Middle frontal gyrus (tissue), 1 donor: ENCODE results near the gene LPIN1.

Experiments
- DNase-seq: peaks from one replicate; pipeline ENCODE4 v3.0.0-alpha.2; 2015; ENCODE audit warnings: low spot score; ENCODE audit errors: extremely low spot score

LPIN1 gene

DNA sequence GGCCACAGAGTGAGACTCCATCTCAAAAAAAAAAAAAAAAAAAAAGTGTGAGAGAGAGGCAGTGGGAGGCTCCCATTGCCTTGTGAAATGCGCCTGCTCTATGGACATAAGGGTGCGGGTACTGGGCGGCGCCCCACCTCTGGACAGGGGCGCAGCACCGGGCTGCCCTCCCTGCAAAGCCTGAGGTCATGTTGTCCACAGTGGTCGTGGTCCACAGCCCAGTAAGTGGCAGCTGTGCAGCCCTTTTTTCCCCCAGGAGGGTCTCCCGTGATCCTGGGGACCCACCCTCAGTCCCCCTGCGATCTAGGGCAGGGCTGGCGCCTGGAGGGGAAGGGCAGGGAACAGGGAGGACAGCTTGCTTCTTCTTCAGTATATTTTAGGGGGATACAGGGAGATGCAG is 37.8 kb downstream of the LPIN1 start:
- no peak for DNase-seq

DNA sequence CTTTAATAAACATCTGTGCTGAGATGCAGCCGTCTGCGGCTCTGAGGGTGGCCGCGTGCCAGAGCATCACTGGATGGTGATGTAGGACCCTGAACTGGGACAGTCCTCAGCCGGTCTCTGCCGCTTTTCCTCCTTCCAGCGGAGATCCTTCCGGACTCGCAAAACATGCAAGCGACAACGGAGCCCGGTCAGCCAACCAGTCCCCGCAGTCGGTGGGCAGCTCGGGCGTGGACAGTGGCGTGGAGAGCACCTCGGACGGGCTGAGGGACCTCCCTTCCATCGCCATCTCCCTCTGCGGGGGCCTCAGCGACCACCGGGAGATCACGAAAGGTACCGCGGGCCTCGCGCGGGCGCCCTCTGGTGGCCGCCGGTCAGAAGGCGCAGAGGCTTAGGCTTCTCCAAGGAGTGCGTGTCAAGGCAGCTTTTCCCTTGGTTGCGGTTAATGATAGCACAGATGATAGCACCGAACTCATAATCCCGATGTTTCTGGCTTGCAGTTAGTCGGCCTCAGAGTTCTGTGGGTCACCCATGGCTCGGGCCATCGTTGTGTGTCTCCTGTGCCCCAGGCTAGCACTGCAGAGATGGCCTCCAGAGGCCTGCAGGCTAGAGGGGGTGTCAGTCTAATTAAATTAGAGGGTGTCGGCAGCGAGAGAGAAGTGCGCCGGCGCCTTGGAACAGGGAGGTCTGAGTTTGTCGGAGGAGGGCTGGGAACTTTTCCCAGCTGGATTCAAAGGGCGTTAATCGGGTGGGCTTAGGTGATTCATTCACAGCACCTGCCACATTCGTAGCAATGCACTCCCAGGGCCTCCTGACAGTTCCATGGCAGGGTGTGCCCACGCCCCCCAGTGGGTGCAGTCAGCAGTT is 38.5 kb downstream of the LPIN1 start:
- DNase-seq: no peak

DNA sequence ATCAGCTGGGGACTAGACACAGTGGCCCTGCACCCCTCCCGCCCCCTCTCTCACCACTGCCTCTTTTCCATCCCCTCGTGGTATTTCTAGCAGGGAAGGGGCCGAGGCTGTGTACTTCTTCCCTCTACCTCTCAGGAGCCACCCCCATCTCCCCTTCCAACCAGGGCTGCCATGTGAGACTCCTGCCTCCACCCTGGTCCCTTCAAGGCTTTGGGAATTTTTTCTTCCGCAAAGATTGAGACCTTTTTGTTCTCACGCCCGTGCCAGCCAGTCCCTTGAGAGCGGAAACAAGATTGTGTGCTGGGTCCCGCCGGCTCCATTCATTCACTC is 39.1 kb downstream of the LPIN1 start:
- DNase-seq: no peak

DNA sequence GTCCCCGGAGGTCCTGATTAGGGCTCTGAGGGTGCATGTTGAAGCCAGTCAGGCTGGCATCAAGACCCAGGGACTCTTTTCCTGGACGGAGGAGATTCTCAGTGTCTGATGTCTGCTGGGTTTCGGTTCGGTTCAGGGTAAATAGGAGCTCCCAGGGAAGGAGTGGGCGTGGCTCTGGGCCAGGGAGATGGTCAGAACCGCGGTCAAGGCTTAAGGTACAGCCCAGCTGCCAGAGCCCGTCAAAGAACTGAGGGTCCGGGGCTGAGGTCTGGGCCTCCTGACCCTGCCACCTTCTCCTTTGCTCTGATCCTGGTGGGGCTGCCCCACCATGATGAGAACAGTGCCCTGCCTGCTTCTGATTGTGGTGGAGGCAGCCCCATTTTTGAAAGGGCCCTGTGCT is 39.8 kb downstream of the LPIN1 start:
- DNase-seq: no peak

DNA sequence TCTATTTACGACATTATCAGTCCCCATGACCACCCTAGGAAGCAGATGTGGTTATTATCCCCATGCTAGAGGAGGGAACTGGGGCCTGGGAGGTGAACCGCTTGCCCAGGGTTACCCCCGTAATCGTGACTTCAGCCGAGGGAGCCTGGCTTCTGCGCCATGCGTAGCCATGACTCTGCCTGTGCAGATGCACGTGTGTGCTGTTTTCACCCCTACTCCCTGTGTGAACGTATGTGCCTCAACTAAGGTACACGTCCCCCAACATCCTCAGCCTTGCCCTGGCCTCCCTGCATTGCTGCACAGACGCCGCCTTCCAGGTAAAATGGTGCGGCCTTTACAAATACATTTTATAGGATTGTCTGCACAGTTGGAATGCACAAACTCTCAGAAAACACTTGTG is 40.2 kb downstream of the LPIN1 start:
- DNase-seq: no peak

DNA sequence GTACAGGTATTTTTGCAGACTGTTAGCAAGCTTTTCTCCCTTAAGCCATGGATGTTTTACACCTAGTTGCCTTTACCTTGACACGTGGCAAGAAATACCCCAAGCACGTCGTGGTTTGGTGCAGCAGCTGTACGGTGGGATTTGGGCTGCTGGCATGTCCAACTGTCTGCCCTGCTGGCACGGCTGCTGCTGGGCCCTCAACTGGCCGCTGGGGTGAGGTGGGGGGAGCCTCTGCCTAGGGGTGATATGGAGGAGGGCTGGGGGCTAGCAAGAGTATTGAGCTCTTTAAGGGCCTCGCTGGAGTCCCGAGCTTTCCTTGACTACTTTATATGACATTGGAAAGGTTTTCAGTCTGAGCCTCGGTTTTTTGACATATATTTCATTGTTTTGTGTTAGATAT is 41.6 kb downstream of the LPIN1 start:
- DNase-seq: no peak

DNA sequence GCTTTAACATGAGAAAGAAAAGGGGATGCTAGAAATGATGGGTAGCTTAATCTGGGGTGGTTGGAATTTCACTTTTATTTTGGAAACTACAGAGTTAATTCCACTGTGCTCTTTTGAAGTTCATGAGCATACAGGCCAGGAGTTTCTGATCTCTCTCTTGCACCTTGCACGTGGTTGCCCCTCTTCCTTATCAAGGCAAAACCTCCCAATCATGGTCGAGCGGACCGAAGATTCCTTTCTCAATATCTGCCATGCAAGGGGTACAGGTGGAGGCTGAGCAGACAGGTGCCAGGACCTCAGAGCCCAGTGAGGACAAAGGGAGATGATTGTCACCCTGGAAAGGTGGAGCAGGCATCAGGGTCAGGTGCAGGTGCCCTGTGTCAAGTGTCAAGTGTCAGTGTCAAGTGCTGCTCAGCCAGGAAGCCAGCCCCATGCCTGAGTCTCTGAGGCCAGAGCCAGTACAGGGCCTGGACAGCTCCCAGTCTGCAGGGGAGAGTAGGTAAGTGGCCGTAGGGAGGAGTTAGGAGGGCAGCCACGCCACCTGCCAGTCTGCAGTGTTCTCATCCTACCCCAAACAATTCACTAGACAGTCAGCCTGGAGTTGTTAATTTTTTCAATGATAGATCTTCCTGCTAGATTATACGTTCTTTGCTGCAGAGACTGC is 42.2 kb downstream of the LPIN1 start:
- DNase-seq: no peak

DNA sequence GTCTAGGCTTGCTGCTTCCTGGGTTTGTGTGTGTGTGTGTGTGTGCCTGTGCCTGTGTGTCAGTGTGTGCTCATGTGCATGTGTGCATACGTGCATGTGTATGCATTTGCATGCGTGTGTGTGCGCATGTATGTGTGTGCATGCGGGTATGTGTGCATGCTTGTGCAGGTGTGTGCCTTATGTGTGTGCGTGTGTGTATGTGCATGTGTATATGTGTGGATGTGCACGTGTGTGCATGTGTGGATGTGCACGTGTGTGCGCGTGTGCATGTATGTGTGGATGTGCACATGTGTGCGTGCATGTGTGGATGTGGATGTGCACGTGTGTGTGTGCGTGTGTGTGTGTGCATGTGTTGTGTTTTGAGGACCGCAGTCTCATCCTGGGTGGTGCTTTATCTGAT is 42.8 kb downstream of the LPIN1 start:
- no peak for DNase-seq

DNA sequence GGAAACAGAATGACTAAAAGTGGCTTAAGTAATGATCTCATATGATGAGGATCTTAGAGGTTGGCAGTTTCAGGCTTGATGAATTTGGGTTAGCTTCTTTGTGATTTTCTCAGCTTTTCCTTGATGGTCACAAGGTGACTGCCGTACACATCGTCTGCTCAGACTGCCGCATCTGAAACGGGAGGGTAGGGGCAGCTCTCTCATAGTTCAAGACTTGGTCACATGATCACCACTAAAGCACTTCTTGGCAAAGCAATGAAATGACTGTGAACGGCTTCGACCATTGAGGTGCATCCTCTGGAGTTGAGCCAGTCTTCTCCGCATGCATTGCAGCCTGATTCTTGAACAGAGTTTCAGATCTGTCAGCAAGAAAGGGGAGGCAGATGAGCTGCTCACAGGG is 43.8 kb downstream of the LPIN1 start:
- no peak for DNase-seq

DNA sequence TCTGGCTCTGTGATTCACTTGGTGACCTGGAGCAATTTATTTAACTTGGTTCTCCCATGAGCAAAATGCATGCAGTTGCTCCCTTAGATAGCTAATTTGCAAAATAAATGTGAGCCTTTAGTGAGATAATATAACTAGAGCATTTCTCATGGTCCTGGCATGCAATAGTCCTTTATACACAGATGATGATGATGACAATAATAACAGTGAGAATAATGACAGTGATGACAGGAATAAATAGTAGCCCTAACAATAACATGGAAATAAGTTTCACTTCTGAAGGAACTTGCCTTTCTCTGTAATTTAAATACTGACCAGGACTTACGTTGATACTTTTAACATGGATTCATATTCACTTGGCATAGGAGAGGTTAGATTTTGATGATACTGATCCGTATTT is 49.2 kb downstream of the LPIN1 start:
- DNase-seq: no peak

DNA sequence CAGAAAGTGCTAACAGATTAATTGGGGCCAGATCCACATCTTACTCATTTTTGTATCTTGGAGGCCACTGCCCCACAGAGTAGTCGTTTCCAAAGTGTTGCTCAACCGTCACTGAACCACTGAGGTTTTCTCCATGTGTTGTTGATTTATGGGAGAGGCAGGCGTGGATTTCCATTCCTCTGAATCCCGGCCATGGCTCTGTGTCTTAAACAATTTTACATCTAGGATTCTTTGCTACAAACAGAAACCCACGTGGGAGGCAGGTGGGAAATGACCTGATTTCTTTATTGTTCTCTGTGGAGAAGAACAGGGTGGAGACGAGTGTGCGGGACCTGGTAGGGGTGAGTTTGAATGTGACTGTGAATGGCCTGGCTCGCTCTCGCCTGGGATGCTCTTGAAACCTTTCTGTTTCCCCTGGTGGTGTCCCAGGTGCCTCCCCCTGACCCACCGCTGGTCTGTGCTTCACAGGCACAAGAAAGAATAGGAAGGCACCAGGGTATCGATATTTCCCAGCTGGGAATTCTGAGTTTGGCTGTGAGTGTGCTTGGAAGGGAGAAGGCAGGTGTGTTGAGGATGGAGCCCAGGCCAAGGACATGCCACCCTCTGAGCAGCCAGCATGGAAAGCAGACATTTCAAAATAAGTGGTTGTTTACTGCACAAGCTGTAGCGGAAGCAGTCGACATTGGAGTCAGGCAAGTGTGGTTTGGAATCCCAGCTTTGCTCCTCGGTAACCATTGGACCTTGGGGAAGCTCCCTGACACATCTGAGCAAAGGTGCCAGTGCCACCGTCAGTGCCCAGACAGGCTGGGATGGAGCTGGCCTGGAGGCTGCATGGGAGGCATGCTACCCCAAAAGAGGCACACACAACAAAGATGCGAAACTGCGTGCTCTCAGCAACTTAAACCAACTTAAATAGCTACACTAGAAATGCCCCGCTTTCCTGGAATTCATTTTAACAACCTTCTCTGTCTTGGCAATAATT is 50.0 kb downstream of the LPIN1 start:
- no peak for DNase-seq

DNA sequence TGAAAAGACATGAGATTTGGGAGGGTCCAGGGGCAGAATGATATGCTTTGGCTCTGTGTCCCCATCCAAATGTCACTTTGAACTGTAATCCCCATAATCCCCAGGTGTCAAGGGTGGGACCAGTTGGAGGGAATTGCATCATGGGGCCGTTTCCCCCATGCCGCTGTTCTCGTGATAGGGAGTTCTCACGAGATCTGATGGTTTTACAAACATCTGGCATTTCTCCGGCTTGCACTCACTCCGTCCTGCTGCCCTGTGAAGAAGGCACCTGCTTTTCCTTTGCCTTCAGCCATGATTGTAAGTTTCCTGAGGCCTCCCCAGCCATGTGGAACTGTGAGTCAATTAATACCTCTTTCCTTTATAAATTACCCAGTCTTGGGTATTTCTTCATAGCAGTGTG is 51.4 kb downstream of the LPIN1 start:
- DNase-seq: no peak

DNA sequence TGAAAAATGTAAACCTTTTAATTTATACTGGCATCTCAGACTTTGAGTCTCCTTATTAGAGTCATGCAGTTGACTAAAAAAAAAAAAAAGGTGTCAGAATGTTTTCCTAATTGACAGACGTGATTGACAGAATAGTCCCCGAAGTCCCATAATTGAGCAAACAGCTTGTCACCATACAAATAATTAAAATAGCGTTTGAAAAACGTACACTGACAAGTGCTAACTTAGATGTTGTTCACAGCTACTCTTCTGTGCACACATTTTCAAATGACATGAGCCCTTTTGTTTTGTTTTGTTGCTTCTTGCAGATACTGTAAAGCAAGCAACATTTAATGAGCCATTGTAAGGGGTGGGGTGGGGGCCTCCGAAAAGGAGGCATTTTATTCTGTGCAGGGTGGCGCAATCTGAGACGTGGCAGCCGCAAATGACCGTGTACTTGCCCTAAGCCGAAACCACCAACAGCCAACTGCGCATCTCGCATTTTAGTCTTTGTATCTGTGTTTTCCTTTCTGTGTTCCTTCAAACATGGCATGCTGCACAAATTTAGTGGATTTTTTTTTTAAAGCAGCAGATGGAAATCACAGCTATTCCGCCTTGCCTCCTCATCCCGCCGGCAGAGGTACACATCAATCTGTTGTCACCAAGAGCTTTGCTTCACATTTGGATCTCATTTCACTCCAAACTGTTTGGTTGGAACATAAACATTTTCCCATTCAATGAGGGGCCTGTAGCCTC is 52.4 kb downstream of the LPIN1 start:
- DNase-seq: no peak

DNA sequence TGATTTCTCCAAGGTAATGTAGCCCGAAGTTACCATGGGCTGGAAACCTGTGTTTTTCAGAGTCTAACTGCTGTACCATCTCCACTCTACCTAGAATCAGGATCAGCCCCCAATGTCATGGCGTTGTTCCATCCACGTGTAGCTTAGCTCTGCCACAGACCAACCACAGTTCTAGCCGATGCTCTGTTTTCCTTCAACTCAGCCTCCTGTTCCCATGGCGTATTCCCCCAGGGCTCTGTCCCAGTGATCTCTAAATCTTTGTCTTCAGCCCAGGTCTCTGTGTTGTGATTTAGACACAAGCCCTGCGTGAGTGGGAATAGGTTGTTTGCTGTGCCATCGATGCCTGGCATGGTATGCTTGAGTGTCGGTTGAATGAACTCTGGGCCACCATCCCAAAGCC is 53.4 kb downstream of the LPIN1 start:
- DNase-seq: no peak

DNA sequence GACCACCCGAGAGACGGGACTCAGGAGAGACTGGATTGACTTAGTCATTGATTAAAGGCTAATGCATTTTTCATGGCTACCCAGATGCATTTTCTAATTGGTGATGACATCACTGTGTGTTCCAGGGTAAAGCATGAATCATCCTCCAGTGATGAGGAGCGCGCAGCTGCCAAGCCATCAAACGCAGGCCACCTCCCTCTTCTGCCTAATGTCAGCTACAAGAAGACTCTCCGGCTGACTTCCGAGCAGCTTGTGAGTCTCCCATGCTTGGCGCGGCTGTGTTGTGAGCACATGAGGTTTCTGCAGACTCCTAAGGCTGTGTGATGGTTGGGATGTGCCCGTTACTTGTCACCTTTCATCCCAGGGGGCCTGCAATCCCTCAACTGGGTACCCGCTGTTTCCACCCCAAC is 56.4 kb downstream of the LPIN1 start:
- peak; percentile 31 for DNase-seq

DNA sequence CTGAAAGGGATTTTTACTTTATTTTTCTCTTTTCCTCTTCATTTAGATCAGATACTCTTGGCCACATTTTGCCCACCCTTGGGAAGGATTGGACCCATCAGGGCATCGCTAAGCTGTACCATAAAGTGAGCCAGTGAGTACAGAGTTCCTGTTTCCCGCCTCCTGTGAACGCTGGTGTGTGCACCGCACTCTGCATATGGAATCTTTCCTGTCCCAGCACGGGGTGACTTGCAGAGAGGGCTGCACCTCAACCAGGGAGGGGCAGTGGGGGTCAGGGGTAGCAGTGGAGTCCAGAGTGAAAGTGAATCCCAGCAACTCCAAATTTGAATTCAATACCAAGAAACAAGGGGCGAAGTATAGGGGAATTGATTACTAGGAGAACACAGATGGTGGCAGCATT is 58.6 kb downstream of the LPIN1 start:
- DNase-seq: no peak

DNA sequence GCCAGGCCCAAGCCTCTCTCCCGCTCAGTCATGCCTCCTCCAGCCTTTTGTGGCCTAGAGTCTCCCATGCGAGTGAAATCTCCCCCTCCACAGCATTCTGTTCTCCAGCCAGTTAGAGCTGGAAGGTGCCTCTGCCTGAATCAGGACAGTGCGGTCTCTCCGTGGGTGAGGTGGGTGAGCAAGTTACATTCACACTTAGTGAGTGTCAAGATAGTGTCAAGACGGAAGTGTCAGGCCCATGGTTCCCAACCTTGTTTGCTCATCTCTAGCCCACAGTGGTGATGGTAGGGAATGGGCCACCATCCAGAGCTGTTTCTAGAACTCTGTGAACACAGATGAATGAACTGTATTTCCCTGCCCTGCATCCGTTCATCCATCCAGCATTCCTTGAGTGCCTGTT is 59.5 kb downstream of the LPIN1 start:
- no peak for DNase-seq

DNA sequence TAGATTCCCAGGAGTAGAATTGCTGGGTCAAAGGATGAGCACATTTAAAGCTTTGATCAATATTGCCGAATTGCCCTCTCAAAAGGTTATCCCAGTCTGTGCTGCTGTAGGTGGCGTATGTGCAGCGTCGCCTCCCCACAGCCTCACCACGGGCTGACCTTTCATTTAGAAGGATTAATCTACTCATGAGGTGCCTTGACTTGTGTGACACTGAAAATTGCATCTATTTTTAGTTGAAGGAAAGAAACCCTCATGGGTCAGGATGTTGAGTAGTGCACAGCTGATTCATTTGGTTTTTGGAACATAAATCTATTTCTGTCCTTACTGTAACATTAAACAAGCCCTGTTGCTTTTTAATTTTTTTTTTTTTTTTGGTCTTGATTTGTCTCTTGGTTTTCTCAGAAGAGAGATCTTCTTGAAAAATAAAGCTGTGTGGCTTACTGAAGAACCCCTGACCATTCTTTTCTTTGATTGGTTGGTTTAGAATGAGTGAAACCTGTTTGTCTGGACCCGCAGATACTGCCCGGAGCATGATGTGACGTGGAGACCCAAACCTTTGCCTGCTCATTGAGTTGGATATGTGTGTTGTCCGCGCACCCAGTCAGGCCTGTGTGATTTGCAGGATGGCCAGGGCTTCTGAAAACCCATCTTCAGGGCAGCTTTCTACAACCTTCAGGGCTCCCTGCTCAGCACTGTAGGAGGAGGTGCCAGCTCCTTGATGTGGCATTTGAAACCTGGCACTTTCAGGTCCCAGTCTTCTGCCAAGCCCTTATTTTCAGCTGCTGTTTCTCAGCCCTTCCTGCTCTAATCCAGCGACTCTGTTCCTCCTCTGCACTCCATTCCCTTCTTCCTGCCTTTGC is 61.0 kb downstream of the LPIN1 start:
- DNase-seq: no peak

DNA sequence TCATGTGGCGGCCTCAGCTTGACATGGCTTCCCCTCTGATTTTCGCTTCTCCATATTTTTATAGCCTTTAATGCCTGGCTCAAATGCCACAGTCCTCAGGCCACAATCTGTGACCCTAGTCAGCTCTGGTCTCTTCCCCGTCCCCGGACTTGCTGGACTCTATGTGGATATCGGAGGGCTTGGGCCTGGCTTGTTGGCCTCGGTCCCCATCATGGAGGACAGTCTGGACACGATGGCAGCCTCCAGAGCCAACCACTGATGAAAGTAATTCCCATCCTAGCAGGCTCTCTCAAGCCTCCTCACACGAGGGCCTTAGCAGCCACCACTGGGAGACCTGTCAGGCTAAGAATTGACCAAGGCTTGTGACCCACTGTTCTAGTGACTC is 61.6 kb downstream of the LPIN1 start:
- DNase-seq: no peak

DNA sequence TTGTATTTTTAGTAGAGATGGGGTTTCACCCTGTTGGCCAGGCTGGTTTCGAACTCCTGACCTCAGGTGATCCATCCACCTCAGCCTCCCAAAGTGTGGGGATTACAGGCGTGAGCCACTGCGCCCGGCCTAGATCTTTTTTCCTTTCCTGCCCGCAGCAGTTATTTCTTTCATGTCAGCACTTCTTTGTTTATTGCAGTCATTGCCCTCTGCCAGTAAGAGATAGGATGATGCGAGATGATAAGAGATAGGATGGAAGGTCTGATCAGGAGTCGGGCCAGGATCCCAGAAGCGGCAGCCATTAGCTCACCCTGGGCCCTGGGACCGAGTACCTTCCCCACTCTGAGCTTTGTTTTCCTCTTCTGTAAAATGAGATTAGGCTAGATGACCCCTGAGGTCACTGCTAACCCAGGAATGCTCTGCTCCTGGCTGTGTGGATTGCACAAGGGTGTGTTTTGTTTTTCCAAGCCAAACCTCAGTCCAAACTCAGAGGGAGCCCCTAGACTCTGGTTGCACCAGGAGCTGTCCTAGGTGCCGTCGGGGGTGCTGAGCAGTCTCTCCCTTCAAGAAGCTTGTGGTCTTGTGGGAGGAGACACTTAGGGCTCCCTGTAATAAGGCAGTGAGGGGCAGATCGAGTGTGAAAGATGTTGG is 63.3 kb downstream of the LPIN1 start:
- no peak for DNase-seq
